OCI-LY7 (cell line): ENCODE measurements around the gene KCTD17.

Experiments
- EZH2phosphoT487 ChIP-seq: fragments of 200-600 bp; sonication (generic); IDR thresholded peaks from 2 replicates; pipeline ENCODE4 v1.6.1; 2018; ENCODE audit warnings: low read depth, borderline replicate concordance, mild to moderate bottlenecking, mixed run types, antibody characterized with exemption, low read length, moderate library complexity, mixed read lengths
- TF ChIP-seq, protein P1 (sequence below): fragments of 200-600 bp; sonication (generic); conservative IDR thresholded peaks from 2 replicates; pipeline ENCODE4 v1.5.1; 2014; ENCODE audit warnings: mild to moderate bottlenecking, antibody characterized with exemption, low read length, moderate library complexity, mixed read lengths

DNA sequence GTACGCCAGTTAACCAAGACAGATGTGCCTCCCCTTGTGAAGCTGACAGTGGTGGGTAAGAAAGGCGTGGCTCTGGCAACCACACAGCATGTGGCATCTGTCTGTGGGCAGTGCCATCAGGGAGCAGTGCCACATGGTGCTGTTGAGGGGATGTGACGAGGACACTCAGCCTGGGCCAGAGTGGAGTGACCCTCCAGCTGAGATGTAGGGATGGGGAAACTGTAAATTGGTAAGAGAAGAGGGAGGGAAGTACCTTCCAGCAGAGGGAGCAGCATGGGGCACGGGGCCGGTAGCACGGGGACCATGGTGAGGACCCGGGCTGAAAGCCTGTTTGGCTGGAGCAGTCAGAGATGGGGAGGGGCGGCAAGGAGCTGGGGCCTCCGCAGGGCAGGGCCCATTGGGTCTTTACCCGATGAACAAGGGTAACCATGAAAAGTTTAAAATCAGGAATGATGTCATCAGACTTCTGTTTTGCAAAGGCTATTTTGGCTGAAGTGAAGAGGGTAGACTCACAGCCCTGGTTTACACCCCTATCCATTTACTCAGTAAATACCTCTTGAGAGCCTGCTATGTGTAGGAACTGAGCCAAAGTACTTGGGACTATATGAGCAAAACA lies 47.5 kb downstream of the KCTD17 start:
- TF ChIP-seq, protein P1, sequence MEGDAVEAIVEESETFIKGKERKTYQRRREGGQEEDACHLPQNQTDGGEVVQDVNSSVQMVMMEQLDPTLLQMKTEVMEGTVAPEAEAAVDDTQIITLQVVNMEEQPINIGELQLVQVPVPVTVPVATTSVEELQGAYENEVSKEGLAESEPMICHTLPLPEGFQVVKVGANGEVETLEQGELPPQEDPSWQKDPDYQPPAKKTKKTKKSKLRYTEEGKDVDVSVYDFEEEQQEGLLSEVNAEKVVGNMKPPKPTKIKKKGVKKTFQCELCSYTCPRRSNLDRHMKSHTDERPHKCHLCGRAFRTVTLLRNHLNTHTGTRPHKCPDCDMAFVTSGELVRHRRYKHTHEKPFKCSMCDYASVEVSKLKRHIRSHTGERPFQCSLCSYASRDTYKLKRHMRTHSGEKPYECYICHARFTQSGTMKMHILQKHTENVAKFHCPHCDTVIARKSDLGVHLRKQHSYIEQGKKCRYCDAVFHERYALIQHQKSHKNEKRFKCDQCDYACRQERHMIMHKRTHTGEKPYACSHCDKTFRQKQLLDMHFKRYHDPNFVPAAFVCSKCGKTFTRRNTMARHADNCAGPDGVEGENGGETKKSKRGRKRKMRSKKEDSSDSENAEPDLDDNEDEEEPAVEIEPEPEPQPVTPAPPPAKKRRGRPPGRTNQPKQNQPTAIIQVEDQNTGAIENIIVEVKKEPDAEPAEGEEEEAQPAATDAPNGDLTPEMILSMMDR = peak; percentile 60
- TF ChIP-seq EZH2phosphoT487 = no peak
